PC-3 (cell line): ENCODE results near the gene ITGAV.

ENCODE experiments used
- EZH2 ChIP-seq: fragments of 300-600 bp; sonication (generic); IDR thresholded peaks from one replicate; pipeline ENCODE4 v1.6.1; 2017; ENCODE audit warnings: antibody characterized with exemption, mild to moderate bottlenecking, low read length; ENCODE audit not compliant: unreplicated experiment
- EZH2phosphoT487 ChIP-seq: fragments of 300-600 bp; sonication (generic); IDR thresholded peaks from 2 replicates; pipeline ENCODE4 v1.6.1; 2018; ENCODE audit warnings: mild to moderate bottlenecking, antibody characterized with exemption, low read length, borderline replicate concordance
- TF ChIP-seq, protein P1 (sequence below): fragments of 300-600 bp; sonication (generic); conservative IDR thresholded peaks from 2 replicates; pipeline ENCODE4 v1.5.1; 2017; ENCODE audit warnings: antibody characterized with exemption, low read depth, mild to moderate bottlenecking, low read length

DNA sequence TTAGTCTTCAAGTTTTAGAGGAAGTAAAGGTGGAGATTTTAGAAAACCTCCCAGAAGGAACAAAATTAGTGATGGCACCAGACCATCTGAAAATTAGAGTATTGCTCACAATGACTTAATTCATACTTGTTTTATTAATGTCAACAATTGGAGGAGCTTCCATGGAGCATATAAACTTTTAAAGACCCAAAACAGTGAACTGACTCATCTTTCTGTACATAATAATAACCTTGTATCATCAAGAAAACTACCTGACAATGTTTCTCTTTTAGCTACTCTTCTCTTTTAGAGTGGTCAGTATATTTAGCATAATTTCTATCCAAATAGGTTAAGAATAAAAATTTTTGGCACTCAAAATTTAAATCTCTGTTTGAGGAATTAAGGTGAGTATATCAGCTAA is 7.2 kb upstream of the ITGAV start:
- TF ChIP-seq, protein P1, sequence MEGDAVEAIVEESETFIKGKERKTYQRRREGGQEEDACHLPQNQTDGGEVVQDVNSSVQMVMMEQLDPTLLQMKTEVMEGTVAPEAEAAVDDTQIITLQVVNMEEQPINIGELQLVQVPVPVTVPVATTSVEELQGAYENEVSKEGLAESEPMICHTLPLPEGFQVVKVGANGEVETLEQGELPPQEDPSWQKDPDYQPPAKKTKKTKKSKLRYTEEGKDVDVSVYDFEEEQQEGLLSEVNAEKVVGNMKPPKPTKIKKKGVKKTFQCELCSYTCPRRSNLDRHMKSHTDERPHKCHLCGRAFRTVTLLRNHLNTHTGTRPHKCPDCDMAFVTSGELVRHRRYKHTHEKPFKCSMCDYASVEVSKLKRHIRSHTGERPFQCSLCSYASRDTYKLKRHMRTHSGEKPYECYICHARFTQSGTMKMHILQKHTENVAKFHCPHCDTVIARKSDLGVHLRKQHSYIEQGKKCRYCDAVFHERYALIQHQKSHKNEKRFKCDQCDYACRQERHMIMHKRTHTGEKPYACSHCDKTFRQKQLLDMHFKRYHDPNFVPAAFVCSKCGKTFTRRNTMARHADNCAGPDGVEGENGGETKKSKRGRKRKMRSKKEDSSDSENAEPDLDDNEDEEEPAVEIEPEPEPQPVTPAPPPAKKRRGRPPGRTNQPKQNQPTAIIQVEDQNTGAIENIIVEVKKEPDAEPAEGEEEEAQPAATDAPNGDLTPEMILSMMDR, result no peak
- TF ChIP-seq EZH2, result no peak
- no peak for TF ChIP-seq EZH2phosphoT487
